Gastroesophageal sphincter (tissue), 3 donors: ENCODE results near the gene P2RY2.

Experiments
- CTCF ChIP-seq, 4 experiments: fragments of 200-600 bp in 2 of 4; fragments of 450-650 bp in 2 of 4; sonication (generic) in 1 of 4; IDR thresholded peaks; one replicate each; pipeline ENCODE4 v1.5.1; 2017 to 2019; ENCODE audit warnings: antibody characterized with exemption in 4 of 4, mild to moderate bottlenecking in 2 of 4, moderate library complexity in 2 of 4
- POLR2AphosphoS5 ChIP-seq: sonication (generic); formaldehyde crosslinking; IDR thresholded peaks from one replicate; pipeline ENCODE4 v1.6.1; 2017; ENCODE audit warnings: antibody characterized with exemption

- TF ChIP-seq CTCF (IDR thresholded peaks at IDR 0.05) (no peak), POLR2AphosphoS5 (no peak)
Measured at GRCh38 chr11:73269459-73270015, 51.5 kb downstream of the P2RY2 start.
